ENCODE data around the gene RAB7A.
"Not testable (repeated sequence)": the region's sequence is repeated elsewhere in the genome, so short reads cannot be mapped to it uniquely, and the experiment has no call there.

RAB7A gene

DNA sequence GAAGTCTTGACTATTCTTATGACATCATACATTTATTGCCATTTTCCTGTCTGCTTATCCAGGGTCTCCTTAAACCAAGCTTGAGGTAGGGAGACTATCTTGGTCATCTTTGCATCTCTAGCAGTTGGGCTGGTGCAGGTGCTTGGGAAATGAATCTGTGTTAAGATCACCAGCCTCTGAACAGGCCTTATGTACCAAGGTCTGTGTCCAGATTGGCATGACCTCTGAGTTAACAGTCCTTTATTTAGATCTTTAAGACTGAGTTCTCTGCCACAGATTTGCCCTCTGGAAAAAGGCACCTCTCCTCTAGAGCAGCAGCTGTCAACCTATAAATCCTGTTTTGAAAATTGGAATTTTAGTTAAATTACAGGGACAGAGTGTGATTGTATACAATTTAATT, 35.4 kb downstream of the RAB7A start:
- H3K9me3 Mint-ChIP-seq = peaks cover 6% of the 10 kb centered on the region
- H3K27me3 Mint-ChIP-seq (ENCODE audit: low read depth, poor library complexity) = peaks cover 3% of the 10 kb centered on the region
- no peak for DNase-seq
- peaks cover 10% of the 10 kb centered on the region for H3K4me1 Mint-ChIP-seq
- H3K4me3 Mint-ChIP-seq = no peak overlapping the region
- peak overlapping the region; percentile 64 for H3K27ac Mint-ChIP-seq
- TF ChIP-seq, protein P1, sequence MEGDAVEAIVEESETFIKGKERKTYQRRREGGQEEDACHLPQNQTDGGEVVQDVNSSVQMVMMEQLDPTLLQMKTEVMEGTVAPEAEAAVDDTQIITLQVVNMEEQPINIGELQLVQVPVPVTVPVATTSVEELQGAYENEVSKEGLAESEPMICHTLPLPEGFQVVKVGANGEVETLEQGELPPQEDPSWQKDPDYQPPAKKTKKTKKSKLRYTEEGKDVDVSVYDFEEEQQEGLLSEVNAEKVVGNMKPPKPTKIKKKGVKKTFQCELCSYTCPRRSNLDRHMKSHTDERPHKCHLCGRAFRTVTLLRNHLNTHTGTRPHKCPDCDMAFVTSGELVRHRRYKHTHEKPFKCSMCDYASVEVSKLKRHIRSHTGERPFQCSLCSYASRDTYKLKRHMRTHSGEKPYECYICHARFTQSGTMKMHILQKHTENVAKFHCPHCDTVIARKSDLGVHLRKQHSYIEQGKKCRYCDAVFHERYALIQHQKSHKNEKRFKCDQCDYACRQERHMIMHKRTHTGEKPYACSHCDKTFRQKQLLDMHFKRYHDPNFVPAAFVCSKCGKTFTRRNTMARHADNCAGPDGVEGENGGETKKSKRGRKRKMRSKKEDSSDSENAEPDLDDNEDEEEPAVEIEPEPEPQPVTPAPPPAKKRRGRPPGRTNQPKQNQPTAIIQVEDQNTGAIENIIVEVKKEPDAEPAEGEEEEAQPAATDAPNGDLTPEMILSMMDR (IDR thresholded peaks at IDR 0.05) = no peak
- peaks cover 69% of the 10 kb centered on the region for H3K36me3 Mint-ChIP-seq (ENCODE audit: low read depth)

DNA sequence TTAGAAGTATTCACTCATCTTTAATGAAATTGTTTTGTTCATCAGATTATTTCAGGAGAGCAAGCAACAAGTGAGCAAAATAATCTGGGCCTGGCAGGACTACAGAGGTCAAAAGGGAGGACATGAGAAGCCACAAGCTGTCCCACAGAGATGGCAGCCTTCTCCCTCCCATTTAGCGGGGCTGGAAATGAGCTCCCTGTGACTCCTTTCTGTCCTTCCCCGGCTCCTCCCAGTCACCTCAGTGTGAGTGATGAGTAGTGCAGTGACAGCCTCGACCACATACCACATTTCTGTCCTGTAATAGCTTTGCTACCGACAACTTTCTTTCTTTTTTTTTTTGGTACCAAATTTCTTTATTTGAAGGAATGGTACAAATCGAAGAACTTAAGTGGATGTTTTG, 38.0 kb downstream of the RAB7A start:
- Mint-ChIP-seq H3K4me1 (peaks cover 19% of the 10 kb centered on the region), H3K27ac (no peak overlapping the region), H3K27me3 (ENCODE audit: low read depth, poor library complexity) (peaks cover 3% of the 10 kb centered on the region), H3K36me3 (ENCODE audit: low read depth) (peaks cover 63% of the 10 kb centered on the region), H3K9me3 (no peaks in the 10 kb centered on the region), H3K4me3 (no peak overlapping the region)
- DNase-seq = no peak
- TF ChIP-seq, protein P1 (IDR thresholded peaks at IDR 0.05) = no peak

DNA sequence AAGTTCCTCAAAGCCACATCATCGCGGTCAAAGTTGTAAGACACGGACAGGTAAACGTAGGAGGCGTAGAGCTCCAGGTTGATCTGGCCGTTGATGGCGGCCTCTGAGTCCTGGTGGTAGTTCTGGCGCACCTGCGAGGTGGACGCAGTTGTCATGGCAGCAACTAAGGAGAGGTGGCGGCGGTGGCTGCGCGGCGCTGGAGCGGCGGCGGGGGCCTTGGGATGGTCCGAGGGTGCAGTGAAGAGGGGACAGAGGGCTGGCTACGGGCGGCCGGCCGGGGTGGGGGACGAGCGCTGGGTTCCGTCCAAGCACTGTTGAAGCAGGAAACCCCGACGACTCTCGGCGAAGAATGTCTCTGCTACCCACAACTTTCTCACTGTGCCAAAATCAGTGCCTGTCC, 38.9 kb downstream of the RAB7A start:
- Mint-ChIP-seq H3K27me3 (ENCODE audit: low read depth, poor library complexity) (peaks cover 3% of the 10 kb centered on the region), H3K36me3 (ENCODE audit: low read depth) (peaks cover 63% of the 10 kb centered on the region), H3K4me1 (peaks cover 23% of the 10 kb centered on the region), H3K27ac (no peak overlapping the region), H3K9me3 (no peaks in the 10 kb centered on the region), H3K4me3 (no peak overlapping the region)
- DNase-seq = no peak
- TF ChIP-seq, protein P1 (IDR thresholded peaks at IDR 0.05) = no peak

DNA sequence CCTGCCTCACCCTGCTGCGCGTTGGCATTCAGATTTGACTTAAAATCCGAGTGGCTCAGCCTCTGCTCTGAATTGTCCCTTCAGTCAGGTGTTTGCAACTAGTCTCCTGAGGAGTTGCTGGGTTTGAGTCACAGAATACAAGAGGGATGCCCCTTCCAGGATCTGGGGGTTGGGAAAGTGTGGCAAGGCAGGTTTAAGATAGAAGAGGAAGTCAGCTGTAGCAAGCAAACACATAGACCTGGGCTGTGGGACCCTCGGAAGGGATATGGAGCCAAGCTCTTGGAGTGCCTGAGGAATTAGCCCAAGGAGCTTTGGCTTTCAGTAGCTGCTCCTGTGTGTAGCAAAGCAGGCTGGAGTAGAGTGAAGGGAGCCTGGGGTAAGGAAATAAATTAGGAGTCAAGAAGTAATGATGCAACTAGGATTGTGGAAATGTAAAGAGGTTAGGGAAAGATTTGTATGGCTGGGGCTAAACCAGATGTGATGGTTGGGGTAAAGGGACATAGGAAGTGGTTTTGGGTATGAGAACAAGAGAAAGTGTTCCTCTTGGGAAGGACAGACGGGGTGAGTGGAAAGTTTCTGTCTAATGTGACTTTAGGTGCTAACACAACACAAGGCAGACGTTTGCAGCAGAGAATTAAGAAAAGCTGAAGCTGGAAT, 41.2 kb downstream of the RAB7A start:
- peaks cover 3% of the 10 kb centered on the region for H3K27me3 Mint-ChIP-seq (ENCODE audit: low read depth, poor library complexity)
- TF ChIP-seq, protein P1 (IDR thresholded peaks at IDR 0.05) = no peak
- peaks cover 22% of the 10 kb centered on the region for H3K9me3 Mint-ChIP-seq
- peaks cover 31% of the 10 kb centered on the region for H3K4me1 Mint-ChIP-seq
- peaks cover 75% of the 10 kb centered on the region for H3K36me3 Mint-ChIP-seq (ENCODE audit: low read depth)
- no peak overlapping the region for H3K4me3 Mint-ChIP-seq
- H3K27ac Mint-ChIP-seq = peak overlapping the region; percentile 92
- DNase-seq = no peak

DNA sequence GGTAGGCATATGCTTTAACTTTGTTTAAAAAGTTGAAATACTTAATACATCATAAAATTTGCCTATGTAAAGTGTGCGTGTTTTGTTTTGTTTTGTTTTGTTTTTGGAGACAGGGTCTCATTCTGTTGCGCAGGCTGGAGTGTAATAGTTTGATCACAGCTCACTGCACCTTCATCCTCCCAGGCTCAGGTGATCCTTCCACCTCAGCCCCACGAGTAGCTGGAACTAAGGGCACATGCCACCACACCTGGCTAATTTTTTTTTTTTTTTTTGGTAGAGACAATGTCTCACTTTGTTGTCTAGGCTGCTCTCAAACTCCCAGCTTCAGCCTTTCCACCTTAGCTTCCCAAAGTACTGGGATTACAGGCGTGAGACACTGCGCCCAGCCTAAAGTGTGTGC, 42.5 kb downstream of the RAB7A start:
- DNase-seq = no peak
- Mint-ChIP-seq H3K4me1 (peaks cover 31% of the 10 kb centered on the region), H3K36me3 (ENCODE audit: low read depth) (peaks cover 77% of the 10 kb centered on the region), H3K27ac (no peak overlapping the region), H3K4me3 (no peak overlapping the region), H3K27me3 (ENCODE audit: low read depth, poor library complexity) (peaks cover 3% of the 10 kb centered on the region), H3K9me3 (peaks cover 29% of the 10 kb centered on the region)
- TF ChIP-seq, protein P1 (IDR thresholded peaks at IDR 0.05) = no peak

DNA sequence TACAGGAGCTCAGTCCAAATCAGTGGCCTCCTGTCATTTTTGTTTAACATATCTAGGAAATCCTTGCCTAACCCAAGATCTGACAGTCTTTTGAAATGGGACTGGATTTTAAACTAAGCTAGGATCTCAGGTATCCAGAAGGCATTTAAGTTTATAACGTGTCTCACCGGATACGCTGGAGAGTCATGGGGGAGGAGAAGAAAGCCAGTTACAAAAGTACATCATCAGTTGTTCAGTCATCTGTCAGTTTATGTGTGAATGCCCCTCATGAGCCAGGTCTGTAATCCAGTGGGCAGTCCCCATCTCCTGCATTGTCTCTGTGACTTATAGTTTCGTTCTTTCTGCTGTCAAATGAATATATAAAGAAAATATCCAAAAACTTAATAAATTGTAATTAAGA, 44.4 kb downstream of the RAB7A start:
- DNase-seq = no peak
- TF ChIP-seq, protein P1 (IDR thresholded peaks at IDR 0.05) = no peak
- H3K9me3 Mint-ChIP-seq = peaks cover 39% of the 10 kb centered on the region
- peaks cover 3% of the 10 kb centered on the region for H3K27me3 Mint-ChIP-seq (ENCODE audit: low read depth, poor library complexity)
- H3K4me3 Mint-ChIP-seq = no peak overlapping the region
- peaks cover 27% of the 10 kb centered on the region for H3K4me1 Mint-ChIP-seq
- H3K36me3 Mint-ChIP-seq (ENCODE audit: low read depth) = peaks cover 74% of the 10 kb centered on the region
- peak overlapping the region; percentile 59 for H3K27ac Mint-ChIP-seq

DNA sequence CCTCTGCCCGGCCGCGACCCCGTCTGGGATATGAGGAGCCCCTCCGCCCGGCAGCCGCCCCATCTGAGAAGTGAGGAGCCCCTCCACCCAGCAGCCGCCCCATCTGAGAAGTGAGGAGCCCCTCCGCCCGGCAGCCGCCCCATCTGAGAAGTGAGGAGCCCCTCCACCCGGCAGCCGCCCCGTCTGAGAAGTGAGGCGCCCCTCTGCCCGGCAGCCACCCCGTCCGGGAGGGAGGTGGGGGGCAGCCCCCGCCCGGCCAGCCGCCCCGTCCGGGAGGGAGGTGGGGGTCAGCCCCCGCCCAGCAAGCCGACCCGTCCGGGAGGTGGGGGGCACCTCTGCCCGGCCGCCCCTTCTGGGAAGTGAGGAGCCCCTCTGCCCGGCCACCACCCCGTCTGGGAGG, 47.2 kb downstream of the RAB7A start:
- not testable (repeated sequence) for H3K27ac Mint-ChIP-seq; H3K4me3 Mint-ChIP-seq; H3K27me3 Mint-ChIP-seq (ENCODE audit: low read depth, poor library complexity); DNase-seq
- peaks cover 83% of the 10 kb centered on the region for H3K36me3 Mint-ChIP-seq (ENCODE audit: low read depth)
- peaks cover 45% of the 10 kb centered on the region for H3K9me3 Mint-ChIP-seq
- peaks cover 12% of the 10 kb centered on the region for H3K4me1 Mint-ChIP-seq

DNA sequence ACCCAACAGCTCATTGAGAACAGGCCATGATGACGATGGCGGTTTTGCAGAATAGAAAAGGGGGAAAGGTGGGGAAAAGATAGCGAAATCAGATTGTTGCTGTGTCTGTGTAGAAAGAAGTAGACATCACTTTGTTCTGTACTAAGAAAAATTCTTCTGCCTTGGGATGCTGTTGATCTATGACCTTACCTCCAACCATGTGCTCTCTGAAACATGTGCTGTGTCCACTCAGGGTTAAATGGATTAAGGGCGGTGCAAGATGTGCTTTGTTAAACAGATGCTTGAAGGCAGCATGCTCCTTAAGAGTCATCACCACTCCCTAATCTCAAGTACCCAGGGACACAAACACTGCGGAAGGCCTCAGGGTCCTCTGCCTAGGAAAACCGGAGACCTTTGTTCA, 47.6 kb downstream of the RAB7A start:
- H3K36me3 Mint-ChIP-seq (ENCODE audit: low read depth) = peaks cover 81% of the 10 kb centered on the region

More for the DNA sequence above, 47.6 kb downstream of the RAB7A start:
- peaks cover 45% of the 10 kb centered on the region for H3K9me3 Mint-ChIP-seq
- not testable (repeated sequence) for H3K27me3 Mint-ChIP-seq (ENCODE audit: low read depth, poor library complexity); DNase-seq; H3K4me3 Mint-ChIP-seq
- peaks cover 13% of the 10 kb centered on the region for H3K4me1 Mint-ChIP-seq
- peak overlapping the region; percentile 57 for H3K27ac Mint-ChIP-seq

Measured in nephron progenitor cell (in vitro differentiated cells).